HG02981 (cell line): ENCODE measurements around the gene PTPRN2.

Experiments
- ATAC-seq: cut with Tn5 transposase; IDR thresholded peaks from one replicate; pipeline ENCODE4 v1.9.1; 2021; ENCODE audit warnings: mild to moderate bottlenecking, moderate library complexity; ENCODE audit not compliant: unreplicated experiment

PTPRN2 gene

DNA sequence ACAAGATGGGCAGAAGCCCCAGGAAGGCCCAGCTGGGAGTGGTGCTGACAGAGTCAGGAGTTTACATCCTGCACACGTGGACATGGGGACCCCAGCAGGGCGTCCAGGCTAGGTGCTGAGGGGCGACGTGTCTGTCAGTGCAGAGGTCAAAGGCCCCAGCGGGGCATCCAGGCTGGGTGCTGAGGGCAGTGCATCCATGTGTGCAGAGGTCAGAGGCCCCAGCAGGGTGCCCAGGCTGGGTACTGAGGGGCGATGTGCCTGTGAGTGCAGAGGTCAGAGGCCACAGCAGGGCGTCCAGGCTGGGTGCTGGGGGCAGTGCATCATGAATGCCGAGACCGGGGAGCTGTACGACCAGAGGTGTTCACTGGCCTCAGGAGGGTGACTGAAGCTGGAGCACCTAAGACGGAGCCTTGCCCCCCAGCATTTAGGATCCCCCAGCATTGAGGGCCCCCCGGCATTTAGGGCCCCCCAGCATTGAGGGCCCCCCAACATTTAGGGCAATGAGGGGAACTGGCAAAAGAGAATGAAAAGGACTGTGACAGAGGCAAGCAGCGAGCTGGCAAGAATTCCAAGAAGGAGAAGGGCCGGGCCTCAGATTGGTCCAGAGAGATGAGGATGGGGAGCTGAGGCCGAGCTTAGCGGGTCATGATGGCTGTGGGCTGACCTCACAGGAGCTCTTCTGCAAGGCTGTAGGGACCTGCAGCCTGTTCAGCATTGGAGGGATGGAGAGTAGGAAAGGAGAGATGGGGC lies 474.9 kb downstream of the PTPRN2 start:
- ATAC-seq: no peak

DNA sequence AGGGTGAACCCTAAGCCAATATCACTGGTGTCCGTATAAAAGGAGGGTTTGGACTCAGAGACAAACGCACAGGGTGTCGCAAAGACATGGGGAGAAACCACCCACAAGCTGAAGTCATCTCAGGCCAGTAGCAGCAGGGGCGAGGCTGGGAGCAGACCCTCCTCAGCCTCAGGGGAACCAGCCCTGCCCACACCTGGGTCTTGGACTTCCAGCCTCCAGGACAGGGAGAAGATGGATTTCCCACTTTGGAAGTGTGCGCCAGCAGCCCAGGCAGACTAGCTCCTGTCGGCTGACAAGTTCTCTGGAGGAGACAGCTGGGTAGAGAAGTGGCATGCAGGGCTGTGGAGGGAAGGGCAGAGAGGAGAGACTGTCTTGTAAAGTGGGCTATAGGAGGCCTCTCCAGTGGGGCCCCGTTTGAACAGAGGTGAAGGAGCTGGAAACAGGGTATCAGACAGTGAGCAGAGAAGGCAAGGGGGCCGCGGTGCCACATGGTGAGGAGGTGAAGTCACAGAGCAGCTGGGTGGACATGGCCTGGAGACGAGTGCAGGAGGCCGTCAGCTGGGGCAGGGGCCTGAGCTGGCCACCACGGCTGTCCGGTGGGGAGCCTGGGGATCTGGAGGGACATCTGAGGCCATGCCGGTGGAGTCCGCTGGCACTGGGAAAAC lies 475.6 kb downstream of the PTPRN2 start:
- no peak for ATAC-seq

DNA sequence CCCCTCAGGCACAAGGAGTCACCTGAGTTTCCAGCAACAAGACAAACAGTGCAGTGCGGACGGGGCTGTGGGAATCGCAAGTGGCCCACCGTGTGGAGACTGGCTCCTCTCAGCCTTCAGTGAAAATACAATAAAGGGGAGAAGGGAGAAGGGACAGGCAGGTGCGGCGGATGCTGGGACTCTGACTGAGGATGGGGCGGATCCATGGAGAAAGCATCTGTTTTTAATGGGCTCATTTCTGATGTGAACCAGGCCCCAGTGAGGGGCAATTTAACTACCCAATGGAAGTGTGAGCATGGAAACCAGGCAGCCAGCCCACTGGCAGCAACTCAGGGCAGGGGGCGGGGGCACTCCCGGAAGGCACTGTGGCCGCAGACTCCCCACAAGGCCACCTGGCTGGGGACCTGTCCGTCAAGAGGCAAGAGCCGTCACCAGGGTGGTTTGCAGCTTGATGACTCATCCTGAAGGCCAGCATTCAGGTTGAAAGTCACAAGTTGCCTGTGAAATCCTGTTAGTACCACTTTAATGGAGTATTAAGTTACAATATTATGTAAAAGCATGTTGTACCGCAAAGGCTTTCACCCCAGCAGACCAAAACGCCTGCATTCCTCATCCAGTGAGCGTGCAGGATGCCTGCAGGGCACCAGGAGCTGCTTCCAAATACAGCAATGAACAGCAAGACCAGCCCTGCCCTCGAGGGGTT lies 476.4 kb downstream of the PTPRN2 start:
- ATAC-seq: no peak

DNA sequence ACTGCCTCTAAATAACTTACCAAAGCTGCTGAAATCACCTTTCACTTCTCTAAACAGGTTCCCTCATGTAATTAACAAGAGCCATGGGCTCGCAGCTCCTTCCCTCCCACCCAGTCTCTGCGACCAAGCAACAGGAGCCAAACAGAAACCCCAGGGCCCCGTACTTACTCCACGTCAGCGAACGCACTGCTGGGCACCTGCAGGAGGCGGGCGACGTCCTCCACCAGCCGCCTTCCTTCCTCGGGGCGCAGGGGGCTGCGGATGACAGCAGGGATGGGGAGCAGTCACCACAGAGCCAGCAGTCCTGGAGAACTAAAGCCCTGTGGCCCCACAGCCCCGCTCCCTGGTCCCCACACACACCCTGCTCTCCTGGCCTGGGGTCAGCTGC lies 477.0 kb downstream of the PTPRN2 start:
- no peak for ATAC-seq

DNA sequence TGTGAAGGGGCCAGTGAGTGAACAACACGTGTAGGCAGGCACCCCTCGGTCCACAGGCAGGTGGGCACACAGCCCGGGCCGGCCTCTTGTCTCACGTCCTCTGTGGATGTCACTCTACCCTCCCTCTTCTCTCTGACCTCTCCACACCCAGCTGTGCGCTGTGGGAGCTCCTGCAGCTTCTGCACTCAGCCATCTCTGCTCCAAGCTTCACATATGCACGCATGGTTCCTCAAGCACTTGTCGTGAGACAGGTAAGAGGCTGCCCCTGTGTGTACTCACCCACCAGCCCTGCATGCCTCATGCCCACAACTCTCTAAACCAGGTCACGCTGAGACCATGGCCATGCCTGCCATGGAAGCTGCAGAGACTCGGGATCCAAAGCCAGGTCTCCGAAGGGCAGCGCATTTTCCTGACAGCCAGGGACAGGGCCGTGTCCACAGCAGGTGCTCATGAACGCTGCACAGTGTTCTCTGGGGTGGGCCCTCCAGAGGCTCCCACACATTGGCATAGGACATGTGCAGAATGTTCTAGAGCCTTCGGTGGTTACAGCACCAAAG lies 477.5 kb downstream of the PTPRN2 start:
- ATAC-seq: no peak

DNA sequence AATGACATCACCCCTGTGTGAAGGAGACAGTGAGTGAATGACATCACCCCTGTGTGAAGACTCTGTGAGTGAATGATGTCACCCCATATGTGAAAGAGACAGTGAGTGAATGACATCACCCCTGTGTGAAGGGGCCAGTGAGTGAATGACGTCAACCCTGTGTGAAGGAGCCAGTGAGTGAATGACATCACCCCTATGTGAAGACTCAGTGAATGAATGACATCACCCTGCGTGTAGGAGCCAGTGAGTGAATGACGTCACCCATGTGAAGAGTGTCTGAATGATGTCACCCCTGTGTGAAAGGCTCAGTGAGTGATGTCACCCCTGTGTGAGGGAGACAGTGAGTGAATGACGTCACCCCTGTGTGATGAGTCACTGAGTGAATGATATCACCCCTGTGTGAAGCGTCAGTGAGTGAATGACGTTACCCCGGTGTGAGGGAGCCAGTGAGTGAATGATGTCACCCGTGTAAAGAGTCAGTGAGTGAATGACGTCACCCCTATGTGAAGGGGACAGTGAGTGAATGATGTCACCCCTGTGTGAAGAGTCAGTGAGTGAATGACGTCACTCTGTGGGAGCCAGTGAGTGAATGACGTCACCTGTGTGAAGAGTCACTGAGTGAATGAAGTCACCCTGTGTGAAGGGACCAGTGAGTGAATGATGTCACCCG lies 478.1 kb downstream of the PTPRN2 start:
- ATAC-seq: no peak

DNA sequence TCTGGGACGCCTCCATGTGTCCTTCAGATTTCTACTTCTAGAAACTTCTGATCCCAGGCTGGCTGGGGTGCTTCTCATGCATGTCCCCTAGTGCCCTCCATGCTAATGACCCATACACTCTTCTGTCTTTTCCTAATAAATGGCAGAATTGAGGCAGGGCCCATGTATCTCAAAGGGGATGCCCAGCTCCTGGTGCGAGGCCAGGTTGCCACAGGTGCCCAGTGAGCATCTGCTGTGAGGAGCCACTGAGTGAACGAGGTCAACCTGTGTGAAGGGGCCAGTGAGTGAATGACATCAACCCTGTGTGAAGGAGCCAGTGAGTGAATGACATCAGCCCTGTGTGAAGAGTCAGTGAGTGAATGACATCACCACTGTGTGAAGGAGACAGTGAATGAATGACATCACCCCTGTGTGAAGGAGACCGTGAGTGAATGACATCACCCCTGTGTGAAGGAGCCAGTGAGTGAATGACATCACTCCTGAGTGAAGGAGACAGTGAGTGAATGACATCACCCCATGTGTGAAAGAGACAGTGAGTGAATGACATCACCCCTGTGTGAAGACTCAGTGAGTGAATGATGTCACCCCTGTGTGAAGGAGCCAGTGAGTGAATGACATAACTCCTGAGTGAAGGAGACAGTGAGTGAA lies 478.9 kb downstream of the PTPRN2 start:
- ATAC-seq: no peak

DNA sequence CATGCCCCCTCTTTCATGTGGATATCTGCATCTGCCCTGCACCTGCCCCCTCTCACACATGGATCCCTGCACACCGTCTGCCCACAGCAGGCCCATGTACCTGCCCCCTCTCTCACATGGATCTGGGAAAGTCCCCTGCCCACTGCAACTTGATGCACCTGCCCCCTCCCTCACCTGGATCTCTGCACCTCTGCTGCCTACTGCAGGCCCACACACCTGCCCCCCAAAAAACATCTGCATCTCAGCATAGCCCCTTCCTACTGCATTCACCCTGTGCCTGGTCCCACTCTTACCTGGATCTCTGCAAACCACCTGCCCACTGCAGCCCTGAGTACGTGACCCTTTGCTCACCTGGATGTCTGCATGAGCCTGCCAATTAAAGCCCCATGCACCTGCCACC lies 479.8 kb downstream of the PTPRN2 start:
- no peak for ATAC-seq

DNA sequence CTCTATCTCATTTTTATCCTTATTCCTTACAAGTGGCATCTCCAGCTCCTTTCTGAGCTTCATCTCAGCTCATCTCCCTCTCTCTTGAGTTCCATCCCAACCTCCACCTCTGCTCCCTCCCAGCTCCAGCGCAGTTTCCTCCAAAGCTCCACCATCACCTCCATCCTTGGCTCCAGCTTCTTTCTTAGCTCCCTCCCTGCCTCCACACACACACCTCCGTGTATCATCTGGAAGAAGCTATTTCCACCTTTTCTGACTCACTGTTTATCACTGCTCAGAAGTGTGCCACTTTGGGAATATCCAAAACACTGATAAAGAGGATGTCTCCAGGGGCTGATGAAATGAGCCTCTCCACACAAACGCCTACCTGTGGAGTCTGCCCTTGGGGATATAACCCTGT lies 481.4 kb downstream of the PTPRN2 start:
- no peak for ATAC-seq

DNA sequence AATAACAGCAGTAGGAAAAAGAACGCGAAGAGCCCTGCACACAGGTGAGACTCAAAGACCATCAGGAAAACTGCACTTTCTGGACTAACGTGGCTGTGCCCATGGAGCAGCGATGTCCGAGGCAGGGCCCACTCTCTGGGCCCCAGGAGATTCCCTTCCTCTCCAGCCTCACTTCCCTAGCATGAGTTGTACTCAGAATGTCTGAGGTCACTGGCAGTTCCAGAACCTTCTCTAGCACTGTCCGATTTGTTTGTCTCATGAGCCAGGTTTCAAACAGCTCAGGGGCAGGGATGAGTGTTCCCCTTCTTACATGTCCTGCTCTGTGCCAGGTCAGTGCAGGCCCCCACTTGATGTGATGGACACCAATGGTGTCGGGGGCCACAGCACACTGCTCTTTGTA lies 484.2 kb downstream of the PTPRN2 start:
- ATAC-seq: no peak

DNA sequence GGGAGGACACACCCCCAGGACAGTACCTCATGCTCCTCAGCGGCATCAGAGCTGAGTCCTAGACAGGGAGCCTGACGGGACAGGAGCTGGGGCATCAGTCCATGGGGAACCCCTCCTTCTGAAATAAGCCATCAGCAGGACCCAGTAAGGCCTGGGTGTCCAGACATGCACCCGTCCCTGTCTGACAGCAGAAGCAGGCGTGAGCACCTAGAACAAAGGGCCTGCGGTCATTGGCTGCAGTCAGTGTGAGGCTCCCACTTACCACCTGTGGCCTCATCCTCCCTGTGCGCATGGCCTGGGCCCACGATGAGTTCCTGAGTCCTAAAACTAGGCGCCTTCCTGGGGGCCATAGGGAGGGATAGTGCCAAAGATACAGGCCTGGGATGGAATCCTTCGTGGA lies 484.7 kb downstream of the PTPRN2 start:
- no peak for ATAC-seq

DNA sequence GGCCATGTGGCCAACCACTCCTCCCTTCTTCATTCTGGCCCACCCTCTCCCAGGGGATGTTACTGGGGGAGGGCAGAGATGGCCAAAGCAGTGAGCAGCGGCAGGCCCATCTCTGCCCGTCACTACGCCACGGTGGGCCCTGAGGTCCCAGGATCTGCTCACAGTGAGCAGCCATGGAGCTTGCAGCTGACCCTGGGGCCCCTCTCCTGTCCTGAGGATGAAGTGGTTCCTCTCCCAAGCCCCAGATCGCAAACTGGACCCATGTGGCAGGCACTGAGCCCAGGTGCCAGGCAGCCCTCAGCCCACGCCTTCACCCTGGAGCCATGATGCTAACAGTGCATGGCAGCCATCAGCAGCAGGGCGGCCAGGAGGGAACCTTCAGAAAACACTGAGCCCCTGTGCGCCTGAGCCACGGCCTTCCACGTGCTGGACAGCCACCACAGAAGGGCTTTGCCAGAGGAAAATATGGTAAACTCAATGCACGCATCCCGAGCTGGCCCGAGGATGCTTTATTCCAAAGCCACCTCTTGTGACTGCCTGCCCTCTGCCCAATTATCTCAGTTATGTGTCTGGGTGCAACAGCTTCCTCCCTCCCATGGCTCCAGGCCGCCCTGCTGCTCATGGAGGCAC lies 485.7 kb downstream of the PTPRN2 start:
- no peak for ATAC-seq

DNA sequence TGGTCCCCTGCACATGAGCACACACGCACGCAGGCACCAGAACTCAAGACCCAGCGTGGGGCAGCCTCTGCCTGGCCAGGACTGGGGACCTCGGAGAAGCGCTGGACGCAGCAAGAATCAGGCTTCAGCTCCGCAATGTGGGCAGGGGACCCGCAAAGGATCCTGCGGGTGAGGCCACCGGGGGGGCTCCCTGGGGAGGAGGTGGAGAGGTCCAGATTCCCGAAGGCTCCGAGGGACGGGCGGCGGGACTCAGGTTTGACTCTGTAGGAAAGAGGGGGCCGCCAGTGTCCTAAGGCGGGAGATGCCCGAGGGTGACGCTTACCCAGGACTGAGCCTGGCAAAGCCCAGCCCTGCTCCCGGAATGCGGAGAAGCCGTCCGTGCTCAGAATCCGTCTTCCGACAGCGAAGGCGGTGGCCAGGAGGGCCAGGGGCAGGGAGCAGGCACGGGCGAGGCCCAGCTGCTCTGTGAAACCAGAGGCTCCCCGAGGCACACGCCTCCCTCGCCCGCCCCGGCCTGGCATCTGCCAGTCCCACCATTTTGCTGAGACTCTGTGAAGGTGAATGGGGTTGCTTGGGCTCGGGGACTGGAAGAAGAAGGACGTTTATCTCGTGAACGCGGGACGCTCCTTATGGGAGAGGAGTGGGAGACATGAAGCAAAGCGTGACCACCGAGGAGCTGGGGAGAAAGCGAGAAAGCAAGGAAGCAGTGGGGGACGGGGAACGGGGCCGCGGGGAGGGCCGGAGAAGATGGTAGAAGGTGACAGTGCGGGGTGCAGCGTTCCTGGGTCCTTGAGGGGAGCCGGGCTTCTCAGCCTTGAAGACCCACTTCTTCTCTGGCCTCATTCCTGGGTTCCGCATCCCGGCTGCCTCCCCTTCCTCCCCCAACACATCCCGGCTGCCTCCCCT lies 489.2 kb downstream of the PTPRN2 start:
- no peak for ATAC-seq

DNA sequence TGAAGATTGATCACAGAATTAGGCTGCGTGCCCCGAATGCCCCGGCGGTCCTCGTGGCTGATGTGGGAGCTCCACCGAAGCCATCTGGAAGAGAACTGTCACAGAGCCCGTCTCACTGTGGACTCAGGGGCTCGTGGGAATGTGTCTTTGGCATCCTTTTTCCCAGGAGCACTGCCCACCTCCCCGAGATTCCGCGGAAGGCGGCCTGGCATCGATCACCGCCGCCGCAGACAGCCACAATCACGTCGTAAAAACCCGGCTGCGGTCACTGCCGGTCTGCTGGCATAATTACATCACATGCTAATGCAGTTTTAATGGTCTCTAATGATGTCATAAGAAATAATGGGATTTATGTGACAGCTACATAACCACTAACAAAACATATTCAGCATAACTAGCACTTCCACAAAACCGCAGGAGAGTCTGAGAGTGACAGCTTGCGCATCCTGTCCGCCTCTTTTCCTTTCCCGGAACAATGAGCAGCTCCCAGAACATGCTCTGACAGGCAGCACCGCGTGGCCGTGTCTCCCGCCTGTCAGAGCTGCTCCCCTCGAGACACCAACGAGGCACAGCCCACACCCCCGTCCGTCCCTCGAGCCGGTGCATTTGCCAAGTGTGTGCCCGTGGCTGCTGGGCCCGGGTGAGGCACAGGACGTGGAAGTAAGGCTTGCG lies 490.0 kb downstream of the PTPRN2 start:
- no peak for ATAC-seq

DNA sequence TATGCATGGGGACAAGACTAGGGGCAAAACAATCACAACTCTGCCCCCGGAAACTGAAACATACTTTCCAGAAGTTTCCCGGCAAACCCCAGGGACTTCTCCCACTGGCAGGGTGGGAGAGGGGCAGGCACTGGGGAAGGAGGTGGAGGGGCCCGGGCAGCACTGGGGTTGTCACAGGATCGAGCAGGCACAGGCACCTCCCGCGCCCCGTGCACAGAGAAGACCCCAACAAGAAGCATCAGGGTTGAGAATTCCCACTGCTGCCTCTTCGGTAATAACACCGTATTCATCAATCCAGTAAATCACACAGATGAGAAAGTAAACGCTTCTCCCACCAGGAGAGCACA lies 490.5 kb downstream of the PTPRN2 start:
- ATAC-seq: no peak

DNA sequence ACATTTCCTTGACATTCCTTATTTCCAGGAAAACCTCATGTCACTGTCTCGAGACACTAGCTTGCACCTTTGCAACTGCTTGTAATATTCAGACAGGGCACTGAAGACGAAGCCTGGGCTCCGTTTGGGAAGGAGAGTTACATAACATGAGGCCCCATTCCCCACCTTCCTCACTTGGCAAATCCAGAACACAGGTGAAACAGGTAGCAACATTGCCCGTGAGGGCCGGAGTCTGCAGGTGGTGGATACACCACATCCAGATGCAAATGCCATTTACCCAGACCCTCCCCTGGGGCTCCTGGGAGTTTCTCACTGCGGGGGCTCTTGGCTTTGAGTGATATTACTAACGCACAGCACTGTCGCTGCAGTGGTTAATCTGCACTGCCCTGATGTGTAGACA lies 491.0 kb downstream of the PTPRN2 start:
- no peak for ATAC-seq

DNA sequence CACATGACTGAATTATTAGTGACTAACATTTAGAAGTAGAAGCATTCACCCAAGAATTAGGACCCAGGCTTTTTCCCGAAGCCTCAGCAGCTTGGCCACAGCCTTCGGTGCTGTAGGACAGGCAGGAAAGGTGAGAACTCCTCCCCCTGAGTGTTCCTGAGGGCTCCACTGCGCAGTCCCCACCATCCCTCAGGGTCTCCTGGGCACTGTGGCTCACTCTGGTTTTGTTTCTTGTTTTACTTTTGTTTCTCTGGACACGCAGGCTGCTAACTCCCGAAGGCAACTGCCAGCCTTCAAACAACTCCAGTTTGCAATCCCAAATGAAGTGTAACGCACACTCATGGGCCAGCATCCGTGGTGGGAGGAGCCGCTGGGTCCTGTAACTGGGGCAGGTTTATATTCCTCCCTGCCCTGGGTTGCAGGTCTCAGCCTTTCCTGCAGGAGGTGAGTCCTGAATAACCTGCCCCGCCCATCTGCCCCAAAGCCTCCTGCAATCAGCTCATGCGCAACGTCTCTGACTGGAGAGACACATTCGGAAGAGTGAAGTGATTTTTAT lies 492.9 kb downstream of the PTPRN2 start:
- ATAC-seq: no peak

DNA sequence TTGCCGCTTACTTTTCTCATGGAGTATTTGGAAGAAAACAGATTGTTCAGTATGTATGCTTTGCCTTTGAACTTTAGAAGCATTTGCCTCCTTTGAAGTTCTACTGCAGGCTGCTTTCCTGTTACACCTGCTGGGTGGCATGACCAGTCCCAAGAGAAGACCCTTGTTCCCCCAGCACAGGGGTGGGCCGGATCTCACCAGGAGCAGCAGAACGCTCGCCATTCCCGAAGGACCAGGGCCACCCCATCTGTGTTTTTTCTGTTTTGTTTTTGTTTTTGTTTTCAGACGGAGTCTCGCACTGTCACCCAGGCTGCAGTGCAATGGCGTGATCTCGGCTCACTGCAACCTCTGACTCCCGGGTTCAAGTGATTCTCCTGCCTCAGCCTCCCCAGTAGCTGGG lies 493.6 kb downstream of the PTPRN2 start:
- no peak for ATAC-seq
